Measurements from ENCODE around the gene ECSCR. TPM values are rescaled to one million over a fixed set of nuclear protein-coding genes. Genes with fewer than 3 reads are reported as not detected.
"Not testable (repeated sequence)": the region's sequence is repeated elsewhere in the genome, so short reads cannot be mapped to it uniquely, and the experiment has no call there.

Gene ECSCR
- total RNA-seq (2022) (not detected in 2 replicates), Bru-seq, nascent RNA (not detected), BruChase-seq, experiment 1, labeled RNA remaining after a 2-hour chase (not detected), BruChase-seq, experiment 2, labeled RNA remaining after a 6-hour chase (percentile 15 among the genes with signal in this experiment)
- long read RNA-seq: 0 reads

- no peak for TF ChIP-seq CTCF (IDR thresholded peaks at IDR 0.05; ENCODE audit: insufficient read depth in 1 of 2, low read depth in 1 of 2, low read length in 1 of 2, severe bottlenecking in 1 of 2, unreplicated experiment in 1 of 2)
- CTCF ChIA-PET: no interaction called here
- no TSS peak for BruUV-seq (replicated peaks)
These were observed at the start of gene ECSCR for GRCh38 chr5:139462586-139463276. Gene ECSCR (minus strand): TSS chr5:139462743. CDS start chr5:139462670, 73 bp downstream.

GRCh38 chr5:139504722-139505121 lies 42.2 kb upstream of the ECSCR start:
- H3K4me3 Mint-ChIP-seq (ENCODE audit: unreplicated experiment); H3K9me3 ChIP-seq; H3K4me3 ChIP-seq (ENCODE audit: low read depth, low read length); CTCF ChIA-PET; BruUV-seq (replicated peaks); DNase-seq; H3K4me1 Mint-ChIP-seq (ENCODE audit: low read depth, unreplicated experiment); H3K27me3 Mint-ChIP-seq (ENCODE audit: insufficient read depth, unreplicated experiment); H3K9me3 Mint-ChIP-seq (ENCODE audit: unreplicated experiment); H3K4me1 ChIP-seq; H3K36me3 ChIP-seq (ENCODE audit: control insufficient read depth, insufficient read depth, low read length); H3K27me3 ChIP-seq (replicated peaks; ENCODE audit: control insufficient read depth, insufficient read depth, low read length); H3K27ac Mint-ChIP-seq (ENCODE audit: unreplicated experiment); POLR2A ChIA-PET; H3K36me3 Mint-ChIP-seq (ENCODE audit: insufficient read depth, unreplicated experiment); intact Hi-C loops (cut with micrococcal nuclease; ENCODE audit: unreplicated experiment): not testable (repeated sequence)

More at GRCh38 chr5:139462586-139463276, at the start of gene ECSCR:
- H3K4me1 ChIP-seq: peaks cover 12% of the 10 kb centered on the region
- no peak for DNase-seq
- no peaks in the 10 kb centered on the region for H3K9me3 ChIP-seq
- Mint-ChIP-seq H3K4me1 (ENCODE audit: low read depth, unreplicated experiment) (no peaks in the 10 kb centered on the region), H3K4me3 (ENCODE audit: unreplicated experiment) (no peak within 1 kb of the TSS), H3K36me3 (ENCODE audit: insufficient read depth, unreplicated experiment) (no peaks in the 10 kb centered on the region), H3K27ac (ENCODE audit: unreplicated experiment) (no peak within 1 kb of the TSS), H3K9me3 (ENCODE audit: unreplicated experiment) (no peaks in the 10 kb centered on the region), H3K27me3 (ENCODE audit: insufficient read depth, unreplicated experiment) (no peaks in the 10 kb centered on the region)
- no peak within 1 kb of the TSS for H3K4me3 ChIP-seq (ENCODE audit: low read depth, low read length)
- no peaks in the 10 kb centered on the region for H3K36me3 ChIP-seq (ENCODE audit: control insufficient read depth, insufficient read depth, low read length)
- intact Hi-C loops (cut with micrococcal nuclease; ENCODE audit: unreplicated experiment): no loop called here
- H3K27me3 ChIP-seq (replicated peaks; ENCODE audit: control insufficient read depth, insufficient read depth, low read length): no peaks in the 10 kb centered on the region
- POLR2A ChIA-PET: no interaction called here

GRCh38 chr5:139503879-139504278 lies 41.3 kb upstream of the ECSCR start:
- intact Hi-C loops (cut with micrococcal nuclease; ENCODE audit: unreplicated experiment); BruUV-seq (replicated peaks); H3K27me3 Mint-ChIP-seq (ENCODE audit: insufficient read depth, unreplicated experiment); H3K27me3 ChIP-seq (replicated peaks; ENCODE audit: control insufficient read depth, insufficient read depth, low read length); H3K4me1 ChIP-seq; H3K9me3 Mint-ChIP-seq (ENCODE audit: unreplicated experiment); H3K27ac Mint-ChIP-seq (ENCODE audit: unreplicated experiment); H3K9me3 ChIP-seq; DNase-seq; H3K36me3 ChIP-seq (ENCODE audit: control insufficient read depth, insufficient read depth, low read length); H3K4me3 Mint-ChIP-seq (ENCODE audit: unreplicated experiment); H3K36me3 Mint-ChIP-seq (ENCODE audit: insufficient read depth, unreplicated experiment); CTCF ChIA-PET; H3K4me1 Mint-ChIP-seq (ENCODE audit: low read depth, unreplicated experiment); POLR2A ChIA-PET; H3K4me3 ChIP-seq (ENCODE audit: low read depth, low read length): not testable (repeated sequence)

- H3K27ac Mint-ChIP-seq (ENCODE audit: unreplicated experiment); H3K27me3 Mint-ChIP-seq (ENCODE audit: insufficient read depth, unreplicated experiment); H3K9me3 Mint-ChIP-seq (ENCODE audit: unreplicated experiment); H3K9me3 ChIP-seq; H3K4me3 ChIP-seq (ENCODE audit: low read depth, low read length); H3K27me3 ChIP-seq (replicated peaks; ENCODE audit: control insufficient read depth, insufficient read depth, low read length); H3K4me1 Mint-ChIP-seq (ENCODE audit: low read depth, unreplicated experiment); intact Hi-C loops (cut with micrococcal nuclease; ENCODE audit: unreplicated experiment); H3K4me1 ChIP-seq; DNase-seq; BruUV-seq (replicated peaks); H3K36me3 ChIP-seq (ENCODE audit: control insufficient read depth, insufficient read depth, low read length); H3K4me3 Mint-ChIP-seq (ENCODE audit: unreplicated experiment); H3K36me3 Mint-ChIP-seq (ENCODE audit: insufficient read depth, unreplicated experiment): not testable (repeated sequence)
- ChIA-PET POLR2A (interaction anchor here (0.7 kb wide), 1 partner anchor 9 kb away, joined by 3 read pairs; no protein-coding TSS in a partner anchor), CTCF (interaction anchor here (0.6 kb wide), 1 partner anchor 44 kb away, joined by 3 read pairs; no protein-coding TSS in a partner anchor)
These were observed 40.7 kb upstream of the ECSCR start for GRCh38 chr5:139503036-139503817.
